GM11168 (cell line): ENCODE data around the gene AASS.
"Not testable (repeated sequence)": the region's sequence is repeated elsewhere in the genome, so short reads cannot be mapped to it uniquely, and the experiment has no call there.

Source experiments
- in situ Hi-C: fragments of 300-500 bp; cut with MboI; formaldehyde crosslinking; loops from one replicate; pipeline ENCODE4 v1.12.0; 2022; ENCODE audit warnings: low sequenced_read_pairs; ENCODE audit not compliant: unreplicated experiment

AASS gene

GRCh38 chr7:122143751-122144711 lies at the start of gene AASS:
AASS (minus strand) TSS chr7:122144249; CDS start chr7:122133726, 10,523 bp downstream.
- in situ Hi-C loops, result no loop called here

GRCh38 chr7:122188785-122189184 lies 44.7 kb upstream of the AASS start:
- in situ Hi-C loops, result no loop called here

DNA sequence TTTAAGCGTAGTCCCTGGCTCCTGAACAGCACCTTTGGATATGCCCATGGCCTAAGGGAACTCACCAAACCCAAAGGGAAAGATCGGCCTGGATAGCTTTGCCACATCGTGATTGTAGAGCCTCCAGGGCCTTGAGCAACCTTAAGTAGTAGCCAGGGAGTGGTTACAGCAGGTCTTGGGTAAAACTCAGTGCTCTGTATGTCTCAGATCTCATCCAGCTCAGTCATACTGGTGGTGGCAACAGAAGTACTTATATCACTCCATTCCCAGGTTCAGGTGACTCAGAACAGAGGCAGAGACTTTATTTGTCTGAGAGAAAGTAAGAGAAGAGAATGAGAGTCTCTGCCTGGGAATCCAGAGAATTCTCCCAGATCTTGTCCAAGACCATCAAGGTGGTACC lies 39.1 kb upstream of the AASS start:
- in situ Hi-C loops, result no loop called here

DNA sequence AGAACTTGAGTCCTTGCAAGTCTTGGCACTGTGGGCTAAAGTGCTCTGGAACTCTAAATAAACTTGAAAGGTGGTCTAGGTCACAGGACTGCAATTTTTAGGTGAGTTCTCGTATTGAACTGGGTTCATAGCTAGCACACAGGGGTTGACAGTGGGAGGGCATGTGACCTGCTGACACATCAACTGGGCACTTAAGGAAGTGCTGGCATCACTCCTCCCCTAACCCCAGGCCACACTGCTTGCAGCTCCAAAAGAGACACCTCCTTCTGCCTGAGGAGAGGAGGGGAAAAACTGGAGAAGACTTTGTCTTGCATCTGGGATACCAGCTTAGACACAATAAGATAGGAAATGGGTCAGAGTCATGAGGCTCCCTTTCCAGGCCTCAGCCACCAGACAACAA lies 38.0 kb upstream of the AASS start:
- in situ Hi-C loops, result no loop called here

GRCh38 chr7:122172144-122172543 lies 28.1 kb upstream of the AASS start:
- in situ Hi-C loops, result not testable (repeated sequence)

DNA sequence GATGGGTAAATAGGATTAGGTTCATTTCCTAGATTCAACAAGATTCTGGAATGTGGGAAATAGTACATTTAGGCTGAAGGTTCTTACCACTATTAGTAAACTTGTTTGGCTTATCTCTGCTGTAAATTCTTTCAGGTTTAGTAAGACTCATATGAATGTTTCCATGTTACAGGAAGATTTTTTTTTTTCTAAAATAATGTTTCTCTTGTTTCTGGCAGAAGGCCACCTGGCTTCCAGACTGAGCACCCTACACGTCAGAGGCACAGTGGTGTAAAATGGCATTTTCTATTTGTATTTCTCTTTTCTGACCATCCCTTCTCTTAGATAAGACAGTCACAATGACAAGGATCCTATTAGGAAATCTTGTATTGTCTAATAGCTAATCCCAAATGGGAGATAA lies 22.7 kb upstream of the AASS start:
- in situ Hi-C loops, result no loop called here

GRCh38 chr7:122166275-122166674 lies 22.2 kb upstream of the AASS start:
- in situ Hi-C loops, result no loop called here

DNA sequence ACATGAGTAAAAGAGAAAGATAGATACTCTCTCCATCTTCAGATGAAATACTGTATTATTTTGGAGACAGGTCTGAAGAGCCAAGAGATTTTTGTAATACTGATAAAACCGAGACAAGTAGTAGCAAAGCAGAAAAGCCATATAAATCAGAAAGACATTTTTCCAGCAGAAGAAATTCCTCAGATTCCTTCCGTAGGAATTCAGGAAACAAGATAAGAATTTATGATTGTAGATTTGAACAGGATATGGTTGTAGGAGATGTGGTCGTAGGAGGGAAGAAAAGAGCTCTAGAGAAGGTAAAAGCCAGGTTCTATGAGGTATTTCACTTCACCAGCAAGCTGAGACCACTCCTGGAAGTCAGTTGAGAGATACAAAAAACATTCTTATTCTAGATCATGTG lies 17.6 kb upstream of the AASS start:
- in situ Hi-C loops, result no loop called here

- in situ Hi-C loops, result no loop called here
Observed at GRCh38 chr7:122155566-122155965, 11.5 kb upstream of the AASS start.

DNA sequence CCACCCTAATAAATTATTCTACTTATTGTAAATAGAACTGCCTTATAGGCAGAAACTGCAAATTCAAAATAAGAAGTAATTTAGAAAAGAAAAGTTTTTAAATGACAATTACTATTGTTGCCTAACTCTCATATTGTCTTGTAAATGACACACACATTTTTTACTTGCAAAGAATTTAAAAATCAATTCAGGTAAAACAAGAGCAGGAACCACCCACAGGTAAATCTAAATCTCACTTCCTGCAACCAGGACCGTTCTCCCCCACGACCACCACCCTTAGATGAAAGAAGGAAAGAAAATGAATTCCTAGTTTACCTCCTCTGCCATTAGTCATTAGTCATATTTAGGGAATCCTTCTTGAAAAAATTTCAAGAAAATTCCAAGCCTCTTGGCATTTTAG lies 4.8 kb upstream of the AASS start:
- in situ Hi-C loops, result no loop called here

DNA sequence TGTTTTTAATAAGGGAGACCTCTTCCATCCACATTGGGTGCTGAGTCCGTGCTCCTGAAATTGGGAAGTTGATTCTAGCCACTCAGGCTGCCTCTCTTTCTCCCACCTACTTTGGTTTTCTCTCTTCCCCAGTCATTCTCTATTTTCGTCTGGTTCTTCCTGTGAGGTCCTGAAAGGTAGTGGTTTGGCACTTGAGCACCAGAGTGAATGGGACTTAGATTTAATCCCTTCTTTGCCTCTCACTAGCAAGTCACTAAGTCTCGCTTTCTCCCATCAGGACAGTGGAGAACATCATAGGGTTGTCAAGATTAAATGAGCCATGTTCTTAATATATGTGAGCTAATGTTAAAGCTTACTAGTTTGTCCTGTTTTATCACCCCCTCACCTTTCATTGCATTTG lies 4.0 kb upstream of the AASS start:
- in situ Hi-C loops, result no loop called here

DNA sequence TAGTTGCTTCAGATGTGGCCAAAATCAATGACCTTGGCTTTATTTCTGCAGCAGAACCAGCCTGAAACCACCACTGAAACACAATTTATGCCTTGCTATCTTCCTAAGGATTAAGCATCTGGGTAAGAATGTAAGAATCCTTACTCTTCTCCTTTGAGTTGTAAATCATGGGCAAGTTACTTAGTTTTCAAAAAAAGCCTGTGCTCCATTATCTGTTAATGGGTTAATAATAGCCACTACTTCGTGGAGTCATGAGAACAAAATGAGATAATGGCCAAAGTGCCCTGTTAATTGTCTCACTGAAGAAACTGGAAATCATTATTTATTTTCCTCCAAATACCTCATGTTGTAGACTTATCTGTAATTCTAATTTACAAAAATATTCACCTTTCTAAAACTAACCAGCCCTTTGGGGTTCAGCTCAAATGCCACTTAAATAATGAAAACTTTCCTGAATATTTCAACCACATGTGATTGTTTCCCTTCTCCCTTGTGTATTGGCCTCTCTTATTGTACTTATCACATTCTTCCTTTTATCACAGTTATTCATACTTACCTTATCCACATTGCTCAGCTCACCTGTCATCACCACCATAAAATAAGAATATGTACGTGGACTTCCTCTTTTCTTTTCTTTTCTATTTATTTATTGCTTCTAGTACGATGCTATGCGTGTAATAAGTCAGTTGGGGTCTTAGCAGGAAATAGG lies 2.0 kb upstream of the AASS start:
- in situ Hi-C loops, result no loop called here

DNA sequence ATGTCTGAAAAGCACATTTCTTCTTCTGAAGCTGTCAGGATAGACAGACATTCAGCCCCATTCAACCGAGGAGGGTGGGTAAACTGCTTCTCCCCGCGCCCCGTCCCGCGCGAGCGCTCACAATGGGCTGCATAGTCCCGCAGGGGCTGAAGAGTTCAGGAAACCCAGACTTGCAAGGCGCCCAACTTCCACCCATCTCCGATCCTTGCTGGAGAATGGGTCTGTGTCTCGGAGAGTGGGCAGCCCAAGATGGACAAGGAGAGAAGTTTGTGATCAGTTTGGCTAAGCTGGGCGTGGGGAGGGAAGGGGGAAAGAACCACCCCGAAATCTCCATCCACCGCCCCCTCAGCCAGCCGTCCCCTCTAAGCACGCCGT lies 686 bp downstream of the AASS start:
- in situ Hi-C loops, result no loop called here

DNA sequence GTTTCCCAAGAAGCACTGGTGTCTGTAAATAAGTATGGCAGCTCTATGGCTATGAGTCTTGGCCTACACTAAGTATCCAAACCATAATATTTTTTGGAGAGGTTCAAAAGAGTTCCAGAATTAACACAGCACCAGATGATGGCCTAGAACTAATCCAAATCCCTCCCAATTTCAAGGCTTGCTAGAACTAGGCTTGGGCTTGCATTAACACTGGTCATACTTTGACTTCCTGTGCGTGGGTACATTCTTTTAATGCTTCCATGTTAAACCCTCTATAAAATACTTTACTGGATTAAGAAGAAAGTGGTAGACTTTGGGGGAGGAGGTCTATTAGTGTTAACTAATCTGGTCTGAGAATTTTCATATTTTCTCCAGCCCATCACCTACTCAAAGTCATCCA lies 3.1 kb downstream of the AASS start:
- in situ Hi-C loops, result no loop called here

- in situ Hi-C loops, result no loop called here
Observed at GRCh38 chr7:122137251-122138077, 6.6 kb downstream of the AASS start.

DNA sequence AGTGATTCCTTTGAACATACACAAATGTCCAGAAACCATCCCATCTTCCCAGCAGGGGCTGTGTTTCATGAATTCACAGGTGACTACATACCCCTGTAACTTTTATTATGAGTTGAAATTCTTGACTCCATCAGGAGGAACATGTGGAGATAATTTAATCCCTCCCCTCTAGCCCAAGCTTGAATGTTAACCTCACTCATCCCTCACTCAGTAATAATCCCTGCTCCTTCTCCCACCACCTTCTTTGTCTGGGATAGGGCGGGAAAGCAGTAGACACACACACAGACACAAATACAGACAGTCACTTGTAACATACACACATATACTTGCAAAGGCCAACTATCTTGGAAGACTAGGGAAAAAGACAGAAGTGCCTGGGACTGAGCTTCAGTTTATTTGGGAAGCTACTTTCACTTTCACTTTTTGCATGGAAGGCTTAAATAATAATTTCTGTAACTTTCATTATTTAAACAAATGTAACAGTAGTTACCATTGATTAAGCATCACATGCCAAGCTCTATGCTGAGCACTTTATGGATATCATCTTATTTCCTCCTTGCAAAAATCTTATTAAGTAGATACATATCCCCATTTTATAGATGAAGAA lies 7.3 kb downstream of the AASS start:
- in situ Hi-C loops, result no loop called here

- in situ Hi-C loops, result no loop called here
Observed at GRCh38 chr7:122136078-122136477, 8.0 kb downstream of the AASS start.

- in situ Hi-C loops, result no loop called here
Observed at GRCh38 chr7:122135275-122135674, 8.8 kb downstream of the AASS start.

- in situ Hi-C loops, result not testable (repeated sequence)
Observed at GRCh38 chr7:122134793-122135192, 9.3 kb downstream of the AASS start.

DNA sequence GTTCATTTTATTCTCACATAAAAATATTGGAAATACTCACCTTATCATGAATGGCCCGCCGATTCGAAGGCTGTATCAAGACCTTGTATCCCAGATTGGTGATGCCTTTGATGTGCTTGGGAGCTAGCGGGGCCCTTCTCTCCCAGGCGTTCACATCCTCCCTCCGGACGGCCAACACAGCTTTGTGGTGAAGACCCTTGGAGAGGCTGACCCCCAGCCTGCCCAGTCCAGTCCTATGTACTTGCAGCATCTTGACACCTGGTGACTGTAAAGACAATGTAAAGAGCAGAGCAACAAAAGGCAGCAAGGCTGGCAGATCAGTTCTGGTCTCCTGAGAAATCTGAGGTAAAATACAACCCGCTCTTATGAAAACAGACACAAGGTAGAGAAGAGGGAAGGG lies 10.6 kb downstream of the AASS start:
- in situ Hi-C loops, result no loop called here
